MM.1S (cell line): ENCODE data around the gene SPATA6.

Source experiments
- DNase-seq: peaks from one replicate; pipeline ENCODE4 v3.0.0-alpha.2; 2015
- H2AFZ ChIP-seq: fragments of 300-600 bp; sonication (generic); 2 replicates; pipeline ENCODE4 v1.6.0; 2016; ENCODE audit warnings: antibody characterized with exemption, low read length
- H3F3A ChIP-seq: fragments of 300-600 bp; sonication (generic); 2 replicates; pipeline ENCODE4 v1.6.1; 2016; ENCODE audit warnings: mild to moderate bottlenecking, antibody characterized with exemption, low read length, moderate library complexity, mixed read lengths; ENCODE audit not compliant: insufficient read depth
- H3K27ac ChIP-seq: fragments of 300-600 bp; sonication (generic); 2 replicates; pipeline ENCODE4 v1.5.1; 2016; ENCODE audit warnings: mild to moderate bottlenecking, low read length
- H3K27me3 ChIP-seq: fragments of 300-600 bp; sonication (generic); replicated peaks from 2 replicates; pipeline ENCODE4 v1.6.0; 2016; ENCODE audit warnings: low read length; ENCODE audit not compliant: insufficient read depth
- H3K36me3 ChIP-seq: fragments of 300-600 bp; sonication (generic); replicated peaks from 2 replicates; pipeline ENCODE4 v1.6.1; 2016; ENCODE audit warnings: mild to moderate bottlenecking, low read length, mixed read lengths; ENCODE audit not compliant: insufficient read depth
- H3K4me1 ChIP-seq: fragments of 300-600 bp; sonication (generic); 2 replicates; pipeline ENCODE4 v1.6.1; 2016; ENCODE audit warnings: low read length, mixed read lengths
- H3K4me2 ChIP-seq: fragments of 300-600 bp; sonication (generic); 2 replicates; pipeline ENCODE4 v1.6.0; 2016; ENCODE audit warnings: low read depth, low read length
- H3K4me3 ChIP-seq: fragments of 300-600 bp; sonication (generic); 2 replicates; pipeline ENCODE4 v1.5.1; 2016; ENCODE audit warnings: low read length, mixed read lengths
- H3K79me2 ChIP-seq: fragments of 300-600 bp; sonication (generic); 2 replicates; pipeline ENCODE4 v1.6.1; 2016; ENCODE audit warnings: mixed run types, low read length, mixed read lengths
- H3K9ac ChIP-seq: fragments of 300-600 bp; sonication (generic); 2 replicates; pipeline ENCODE4 v1.6.1; 2016; ENCODE audit warnings: low read length, mixed read lengths
- H3K9me2 ChIP-seq: fragments of 300-600 bp; sonication (generic); replicated peaks from 2 replicates; pipeline ENCODE4 v1.6.1; 2016; ENCODE audit warnings: mild to moderate bottlenecking, low read length, mixed read lengths; ENCODE audit not compliant: insufficient read depth
- H3K9me3 ChIP-seq: fragments of 300-600 bp; sonication (generic); replicated peaks from 2 replicates; pipeline ENCODE4 v1.6.1; 2016; ENCODE audit warnings: mild to moderate bottlenecking, low read length, mixed read lengths; ENCODE audit not compliant: insufficient read depth
- H4K20me1 ChIP-seq: fragments of 300-600 bp; sonication (generic); 2 replicates; pipeline ENCODE4 v1.6.1; 2016; ENCODE audit warnings: mild to moderate bottlenecking, low read length, moderate library complexity, mixed read lengths; ENCODE audit not compliant: insufficient read depth
- CTCF ChIP-seq: fragments of 300-600 bp; sonication (generic); IDR thresholded peaks from 2 replicates; pipeline ENCODE4 v1.5.1; 2016; ENCODE audit warnings: antibody characterized with exemption, low read length, mixed read lengths
- EZH2 ChIP-seq: fragments of 300-600 bp; sonication (generic); optimal IDR thresholded peaks from 2 replicates; pipeline ENCODE3; 2017; ENCODE audit warnings: low read depth, mild to moderate bottlenecking, antibody characterized with exemption, low read length, mixed read lengths
- EZH2phosphoT487 ChIP-seq: fragments of 300-600 bp; sonication (generic); IDR thresholded peaks from 2 replicates; pipeline ENCODE4 v1.6.1; 2018; ENCODE audit warnings: antibody characterized with exemption, low read length

SPATA6 gene

GRCh38 chr1:48344373-48344772 is 127.6 kb downstream of the SPATA6 start:
- Histone ChIP-seq H3K4me1 (no peaks in the 10 kb centered on the region), H3K9me2 (no peaks in the 10 kb centered on the region), H3K4me3 (no peak overlapping the region), H3K27ac (no peak overlapping the region), H4K20me1 (no peaks in the 10 kb centered on the region), H3K79me2 (no peaks in the 10 kb centered on the region), H3K4me2 (no peak overlapping the region), H3F3A (no peaks in the 10 kb centered on the region), H3K36me3 (no peaks in the 10 kb centered on the region), H3K27me3 (no peaks in the 10 kb centered on the region), H3K9ac (no peak overlapping the region), H2AFZ (no peak overlapping the region), H3K9me3 (no peaks in the 10 kb centered on the region)
- no peak for DNase-seq
- TF ChIP-seq CTCF, result no peak
- TF ChIP-seq EZH2phosphoT487, result no peak
- no peak for TF ChIP-seq EZH2

GRCh38 chr1:48341221-48341620 is 130.8 kb downstream of the SPATA6 start:
- Histone ChIP-seq H3K9me3 (no peaks in the 10 kb centered on the region), H4K20me1 (no peaks in the 10 kb centered on the region), H3K79me2 (no peaks in the 10 kb centered on the region), H3K4me1 (no peaks in the 10 kb centered on the region), H3K36me3 (no peaks in the 10 kb centered on the region), H3K27ac (no peak overlapping the region), H3K27me3 (no peaks in the 10 kb centered on the region), H3F3A (no peaks in the 10 kb centered on the region), H3K9me2 (no peaks in the 10 kb centered on the region), H3K4me3 (no peak overlapping the region), H3K9ac (no peak overlapping the region), H2AFZ (no peak overlapping the region), H3K4me2 (no peak overlapping the region)
- DNase-seq, result no peak
- TF ChIP-seq EZH2phosphoT487, result no peak
- TF ChIP-seq CTCF, result no peak
- TF ChIP-seq EZH2, result no peak

- Histone ChIP-seq H3K27me3 (no peaks in the 10 kb centered on the region), H3K27ac (no peak overlapping the region), H3K4me1 (no peaks in the 10 kb centered on the region), H4K20me1 (no peaks in the 10 kb centered on the region), H2AFZ (no peak overlapping the region), H3K9ac (no peak overlapping the region), H3K79me2 (no peaks in the 10 kb centered on the region), H3K4me3 (no peak overlapping the region), H3K4me2 (no peak overlapping the region), H3K36me3 (no peaks in the 10 kb centered on the region), H3K9me2 (no peaks in the 10 kb centered on the region), H3F3A (no peaks in the 10 kb centered on the region), H3K9me3 (no peaks in the 10 kb centered on the region)
- no peak for DNase-seq
- TF ChIP-seq CTCF (no peak), EZH2 (no peak), EZH2phosphoT487 (no peak)
Observed at GRCh38 chr1:48338257-48338656, 133.7 kb downstream of the SPATA6 start.
